Endothelial cell of umbilical vein (primary cell): ENCODE data around the gene SPAG4.

Source experiments
- EZH2 ChIP-seq: IDR thresholded peaks from 2 replicates; pipeline ENCODE4 v1.6.1; 2012; ENCODE audit warnings: borderline replicate concordance, low read depth, mild to moderate bottlenecking, moderate library complexity, low read length, inconsistent platforms; ENCODE audit not compliant: severe bottlenecking
- GATA2 ChIP-seq: IDR thresholded peaks from 2 replicates; pipeline ENCODE4 v1.7.0; 2011; ENCODE audit warnings: low read depth, mild to moderate bottlenecking, moderate library complexity, mixed read lengths, low read length; ENCODE audit not compliant: insufficient read length, insufficient read depth
- POLR2A ChIP-seq: IDR thresholded peaks from 2 replicates; pipeline ENCODE4 v1.6.1; 2012; ENCODE audit warnings: low read depth, mild to moderate bottlenecking, control low read depth, low read length
- TF ChIP-seq, protein P1 (sequence below), 2 donors: IDR thresholded peaks; 1 replicate in 1 of 2; 2 replicates in 1 of 2; pipeline ENCODE4 v1.5.1; 2011; ENCODE audit warnings: low read length in 2 of 2, mild to moderate bottlenecking in 2 of 2, moderate library complexity in 2 of 2, control low read depth in 1 of 2, inconsistent platforms in 1 of 2, low read depth in 1 of 2; ENCODE audit not compliant: insufficient read depth in 1 of 2; ENCODE audit errors: extremely low read depth in 1 of 2
- TF ChIP-seq, protein P2 (sequence below): IDR thresholded peaks from 2 replicates; pipeline ENCODE4 v1.6.1; 2011; ENCODE audit not compliant: insufficient read depth, insufficient read length

DNA sequence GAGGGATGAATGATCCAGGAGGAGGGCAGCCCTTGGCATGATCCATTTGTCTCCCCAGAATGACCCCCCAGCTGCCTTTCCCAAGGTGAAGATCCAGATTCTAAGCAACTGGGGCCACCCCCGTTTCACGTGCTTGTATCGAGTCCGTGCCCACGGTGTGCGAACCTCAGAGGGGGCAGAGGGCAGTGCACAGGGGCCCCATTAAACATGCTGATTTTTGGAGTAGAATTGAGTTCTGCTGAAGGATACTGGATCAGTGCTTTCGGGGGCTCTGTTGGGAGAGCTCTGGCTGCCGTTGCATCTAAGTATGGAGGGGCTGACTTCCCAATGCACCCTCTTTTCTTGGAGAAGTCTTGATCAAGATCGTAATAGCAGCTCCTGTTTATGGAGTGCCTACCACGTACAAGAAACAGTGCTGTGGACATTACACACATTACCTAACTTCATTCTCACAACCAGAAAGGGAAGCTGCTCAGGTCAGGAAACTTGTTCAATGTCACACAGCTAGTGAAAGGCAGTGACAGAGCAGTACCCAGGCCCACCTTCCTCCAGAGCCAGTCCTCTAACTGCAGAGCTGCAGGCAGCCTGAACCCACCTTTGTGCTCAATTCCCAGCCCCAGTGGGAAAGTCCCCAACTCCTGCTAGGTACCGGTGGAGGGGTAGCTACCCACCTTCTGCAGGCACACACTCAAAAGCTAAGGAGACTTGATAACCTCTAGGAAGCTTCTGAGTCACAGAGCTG lies 5.4 kb downstream of the SPAG4 start:
- TF ChIP-seq, protein P1, sequence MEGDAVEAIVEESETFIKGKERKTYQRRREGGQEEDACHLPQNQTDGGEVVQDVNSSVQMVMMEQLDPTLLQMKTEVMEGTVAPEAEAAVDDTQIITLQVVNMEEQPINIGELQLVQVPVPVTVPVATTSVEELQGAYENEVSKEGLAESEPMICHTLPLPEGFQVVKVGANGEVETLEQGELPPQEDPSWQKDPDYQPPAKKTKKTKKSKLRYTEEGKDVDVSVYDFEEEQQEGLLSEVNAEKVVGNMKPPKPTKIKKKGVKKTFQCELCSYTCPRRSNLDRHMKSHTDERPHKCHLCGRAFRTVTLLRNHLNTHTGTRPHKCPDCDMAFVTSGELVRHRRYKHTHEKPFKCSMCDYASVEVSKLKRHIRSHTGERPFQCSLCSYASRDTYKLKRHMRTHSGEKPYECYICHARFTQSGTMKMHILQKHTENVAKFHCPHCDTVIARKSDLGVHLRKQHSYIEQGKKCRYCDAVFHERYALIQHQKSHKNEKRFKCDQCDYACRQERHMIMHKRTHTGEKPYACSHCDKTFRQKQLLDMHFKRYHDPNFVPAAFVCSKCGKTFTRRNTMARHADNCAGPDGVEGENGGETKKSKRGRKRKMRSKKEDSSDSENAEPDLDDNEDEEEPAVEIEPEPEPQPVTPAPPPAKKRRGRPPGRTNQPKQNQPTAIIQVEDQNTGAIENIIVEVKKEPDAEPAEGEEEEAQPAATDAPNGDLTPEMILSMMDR (IDR thresholded peaks at IDR 0.05; ENCODE audit: extremely low read depth in 1 of 2, insufficient read depth in 1 of 2, low read depth in 1 of 2, low read length in 2 of 2): no peak
- TF ChIP-seq, protein P2, sequence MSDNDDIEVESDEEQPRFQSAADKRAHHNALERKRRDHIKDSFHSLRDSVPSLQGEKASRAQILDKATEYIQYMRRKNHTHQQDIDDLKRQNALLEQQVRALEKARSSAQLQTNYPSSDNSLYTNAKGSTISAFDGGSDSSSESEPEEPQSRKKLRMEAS: no peak
- TF ChIP-seq EZH2 (no peak), POLR2A (no peak), GATA2 (no peak)
